ENCODE results near the gene CDK14.

The CDK14 gene

DNA sequence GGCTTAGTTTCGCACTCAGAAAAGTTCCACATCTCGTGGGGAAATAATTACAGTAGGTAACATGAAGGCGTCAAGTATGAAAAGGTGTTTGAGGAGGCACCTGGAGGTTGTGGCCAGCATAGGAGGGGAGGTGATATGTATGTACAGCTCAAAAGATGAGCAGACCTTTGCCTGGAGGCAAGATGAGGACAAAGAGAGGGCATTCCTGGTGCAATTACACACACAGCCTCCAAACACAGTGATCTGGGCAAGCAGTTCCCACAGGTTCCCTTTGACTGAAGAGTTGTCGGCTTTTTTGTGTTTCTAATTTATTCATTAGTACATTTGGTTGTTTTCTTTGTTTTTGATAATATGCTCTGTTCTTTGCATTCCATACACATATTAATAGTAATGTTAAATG lies 46.9 kb downstream of the CDK14 start:
- DNase-seq = no peak

DNA sequence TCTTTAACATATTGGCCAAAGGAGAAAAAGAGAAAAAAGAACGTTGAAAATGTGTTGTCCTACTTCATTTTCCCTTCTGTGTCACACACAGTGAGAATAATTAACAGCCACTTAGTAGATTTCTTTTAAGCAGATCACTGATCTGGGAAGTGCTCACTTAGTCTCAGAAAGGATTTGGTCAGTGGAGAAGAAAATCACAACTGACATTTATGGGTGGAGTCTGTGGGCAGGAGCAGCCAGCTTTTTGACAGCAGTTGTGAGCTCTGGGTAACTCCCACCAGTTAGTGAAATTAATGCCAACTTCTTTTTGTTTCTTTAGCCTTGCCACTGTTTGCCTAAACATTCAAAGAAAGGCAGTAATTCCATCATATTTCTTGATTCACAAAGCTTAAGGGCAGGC lies 49.7 kb downstream of the CDK14 start:
- DNase-seq = no peak

DNA sequence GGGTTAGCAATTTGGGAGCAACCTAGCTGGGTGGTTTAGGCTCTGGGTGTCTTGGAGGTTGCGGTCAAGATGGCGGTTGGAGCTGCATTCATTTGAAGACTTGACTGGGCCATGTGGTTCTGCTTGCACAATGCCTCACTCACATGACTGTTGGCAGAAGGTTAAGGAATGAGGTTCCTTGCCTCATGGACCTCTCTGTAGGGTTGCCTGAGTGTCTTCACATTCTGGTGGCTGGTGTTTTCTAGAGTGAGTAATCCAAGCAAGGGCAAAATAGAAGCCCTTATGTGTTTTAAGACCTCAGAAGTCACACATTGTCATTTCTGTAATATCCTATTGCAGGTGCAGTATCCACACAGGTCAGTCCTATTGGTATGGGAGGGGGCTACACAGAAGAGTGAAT lies 52.0 kb downstream of the CDK14 start:
- peak in 1 of 2 donors; percentile 5 for DNase-seq

DNA sequence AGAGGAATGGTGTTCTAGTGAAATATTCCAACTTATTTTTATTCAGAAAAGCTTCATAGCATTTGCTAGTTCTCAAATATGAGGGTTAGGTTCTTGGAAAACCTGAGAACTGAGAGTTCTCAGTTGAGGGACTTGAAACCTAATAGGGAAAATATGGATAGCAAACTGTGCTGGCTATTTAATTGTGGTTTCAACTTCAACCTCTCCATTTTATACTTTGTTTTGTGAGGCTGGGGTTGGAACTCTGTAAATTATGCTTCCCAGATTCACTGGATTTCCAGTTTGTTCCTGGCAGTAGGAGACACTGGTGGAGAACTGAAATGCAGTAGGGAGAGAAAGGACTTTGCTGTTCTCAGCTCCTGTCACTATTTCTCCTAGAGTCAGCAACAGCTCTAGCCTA lies 52.7 kb downstream of the CDK14 start:
- no peak for DNase-seq

DNA sequence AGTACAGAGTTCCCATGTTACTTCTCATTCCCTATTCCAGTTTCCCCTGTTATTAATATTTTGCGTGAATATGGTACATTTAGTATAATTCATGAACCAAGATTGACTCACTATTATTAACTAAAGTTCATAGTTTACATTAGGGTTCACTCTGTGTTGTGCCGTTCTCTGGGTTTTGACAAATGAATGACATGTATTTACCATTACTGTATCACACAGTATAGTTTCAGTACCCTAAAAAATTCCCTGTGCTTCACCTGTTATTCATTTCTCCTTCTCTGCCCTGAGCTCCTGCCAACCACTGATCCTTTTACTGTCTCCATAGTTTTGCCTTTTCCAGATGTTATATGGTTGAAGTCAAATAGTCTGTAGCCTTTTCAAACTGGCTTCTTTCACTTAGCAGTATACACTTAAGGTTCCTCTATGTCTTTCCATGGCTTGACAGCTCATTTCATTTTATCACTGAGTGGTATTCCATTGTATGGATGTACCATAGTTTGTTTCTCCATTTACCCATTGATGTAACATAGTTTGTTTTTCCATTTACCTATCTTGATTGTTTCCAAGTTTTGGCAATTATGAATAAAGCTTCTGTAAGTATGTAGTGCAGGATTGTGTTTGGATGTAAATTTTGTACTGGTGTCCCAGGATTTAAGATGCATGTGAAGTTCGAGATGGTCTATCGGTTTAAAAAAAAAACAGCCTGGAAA lies 58.8 kb downstream of the CDK14 start:
- no peak for DNase-seq

DNA sequence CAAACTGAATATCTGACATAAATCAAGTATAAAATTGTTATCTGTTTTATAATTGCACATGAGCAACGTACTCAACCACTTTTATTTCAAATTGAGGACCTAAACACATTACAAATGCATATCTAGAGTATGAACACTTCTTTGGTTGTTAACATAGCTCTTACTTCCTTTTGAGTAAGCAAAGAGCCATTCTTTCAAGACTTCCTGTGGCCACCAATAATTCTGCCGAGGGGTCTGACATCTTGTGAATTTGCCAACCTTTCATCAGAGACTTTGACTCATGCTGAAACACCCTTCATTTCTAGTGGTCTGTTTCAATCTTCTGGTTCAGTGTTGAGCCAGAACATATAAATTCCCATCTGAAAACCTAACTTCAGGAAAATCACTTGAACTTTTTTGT lies 59.4 kb downstream of the CDK14 start:
- DNase-seq = no peak

DNA sequence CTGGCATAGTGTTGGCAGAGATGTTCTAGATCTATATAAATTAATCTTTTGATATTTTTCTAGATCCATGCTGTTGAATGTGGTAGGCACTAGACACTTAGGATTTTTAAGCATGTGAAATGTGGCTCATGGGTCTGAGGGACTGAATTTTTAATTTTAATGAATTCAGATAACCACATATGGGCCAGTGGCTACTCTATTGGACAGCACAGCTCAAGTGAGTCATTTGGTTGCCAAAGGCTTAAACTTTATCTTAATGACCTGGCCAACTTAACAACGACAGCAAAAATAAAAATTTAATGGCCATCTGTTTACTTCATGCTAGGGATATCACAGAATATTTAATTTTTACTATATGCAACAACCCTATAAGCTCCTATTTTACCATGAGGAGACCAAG lies 61.4 kb downstream of the CDK14 start:
- no peak for DNase-seq

DNA sequence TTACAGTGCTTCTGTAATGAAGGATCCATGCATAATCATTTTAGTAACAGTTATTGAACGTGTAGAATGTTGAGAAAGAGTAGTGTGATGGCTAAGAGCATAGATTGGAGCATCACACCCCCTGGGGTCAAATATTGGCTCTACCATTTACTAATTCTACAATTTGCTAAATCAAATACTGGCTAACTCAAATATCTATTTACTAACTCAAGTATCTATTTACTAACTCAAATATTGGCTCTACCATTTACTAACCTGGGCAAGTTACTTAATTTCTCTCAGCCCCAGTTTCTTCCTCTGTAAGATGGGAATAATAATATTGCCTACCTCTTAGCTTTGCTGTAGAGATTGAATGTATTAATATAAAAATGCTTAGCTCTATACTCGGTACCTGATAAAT lies 64.0 kb downstream of the CDK14 start:
- DNase-seq = no peak

DNA sequence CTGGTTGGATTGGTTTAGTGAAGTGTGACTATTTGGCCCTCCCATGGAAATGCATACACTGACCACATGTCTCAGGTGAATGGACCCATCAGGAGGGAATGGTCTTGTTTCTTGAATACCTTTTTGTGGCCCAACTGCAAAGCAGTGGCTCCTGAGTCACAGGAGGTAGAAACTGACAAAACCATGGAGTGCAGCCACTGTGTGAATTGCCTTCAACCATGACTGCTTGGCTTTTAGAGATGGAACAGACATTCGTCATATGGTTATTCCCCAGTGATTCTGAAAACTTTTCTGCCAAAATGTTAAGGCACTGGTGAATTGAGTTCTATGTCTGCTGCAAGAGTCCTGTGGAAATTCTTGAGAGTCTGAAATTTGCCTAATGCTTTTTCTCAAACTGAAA lies 64.7 kb downstream of the CDK14 start:
- no peak for DNase-seq

DNA sequence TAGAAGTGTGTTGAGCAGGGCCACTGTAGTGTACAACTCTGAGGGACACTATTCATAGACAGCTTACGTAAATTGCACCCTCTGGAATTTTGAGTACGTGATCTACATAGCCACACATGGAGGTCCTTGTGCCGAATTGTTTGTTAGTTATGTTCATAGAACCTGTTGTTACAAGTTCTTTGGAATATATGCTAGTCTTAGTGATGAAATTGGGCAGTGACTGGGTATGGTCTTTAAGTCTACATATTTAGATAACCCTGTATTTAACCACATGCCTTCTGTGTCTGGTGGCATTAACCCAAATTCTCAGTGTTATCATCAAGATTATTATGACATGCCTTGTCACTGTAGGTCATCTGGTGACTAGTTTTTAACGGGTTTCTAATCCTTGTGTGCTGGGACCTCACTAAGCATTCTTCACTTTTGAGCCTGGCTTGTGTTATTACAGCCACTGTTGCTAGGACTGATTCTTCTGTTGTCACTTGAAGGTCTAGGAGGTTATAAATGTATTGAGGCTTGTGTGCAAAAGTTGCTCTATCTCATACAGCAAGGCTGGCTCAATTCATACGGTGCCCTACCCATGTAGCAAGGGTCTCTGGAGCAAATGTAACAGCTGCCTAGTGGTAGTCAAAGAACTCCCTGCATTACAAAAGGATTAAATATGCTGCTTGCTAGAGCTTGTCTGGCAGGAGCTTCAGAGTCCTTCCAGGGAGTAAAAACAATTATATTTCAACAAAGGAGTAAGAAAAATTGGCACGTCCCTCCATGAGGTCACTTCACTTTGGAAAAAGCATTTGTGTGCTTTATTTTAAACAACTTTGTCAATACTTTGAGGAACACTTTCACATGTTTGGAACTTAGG lies 65.4 kb downstream of the CDK14 start:
- no peak for DNase-seq

DNA sequence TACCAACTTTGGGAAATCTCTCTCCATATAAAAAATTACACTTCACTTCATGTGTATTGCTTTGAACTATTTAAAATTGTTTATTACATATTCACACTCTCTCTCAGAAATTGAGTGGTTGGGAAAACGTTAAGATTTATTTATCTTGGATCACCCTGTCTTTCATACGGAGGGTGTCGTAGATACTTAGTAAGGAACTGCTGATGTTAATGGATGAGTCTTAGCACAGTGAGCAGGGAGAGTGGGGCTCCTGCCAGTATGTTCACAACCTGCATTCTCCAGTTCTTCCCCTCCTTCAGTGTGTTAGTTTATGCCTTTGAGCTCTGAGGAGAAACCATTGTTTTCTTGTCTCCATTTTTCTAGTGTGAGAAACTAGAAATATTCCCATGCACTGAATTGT lies 67.1 kb downstream of the CDK14 start:
- no peak for DNase-seq

DNA sequence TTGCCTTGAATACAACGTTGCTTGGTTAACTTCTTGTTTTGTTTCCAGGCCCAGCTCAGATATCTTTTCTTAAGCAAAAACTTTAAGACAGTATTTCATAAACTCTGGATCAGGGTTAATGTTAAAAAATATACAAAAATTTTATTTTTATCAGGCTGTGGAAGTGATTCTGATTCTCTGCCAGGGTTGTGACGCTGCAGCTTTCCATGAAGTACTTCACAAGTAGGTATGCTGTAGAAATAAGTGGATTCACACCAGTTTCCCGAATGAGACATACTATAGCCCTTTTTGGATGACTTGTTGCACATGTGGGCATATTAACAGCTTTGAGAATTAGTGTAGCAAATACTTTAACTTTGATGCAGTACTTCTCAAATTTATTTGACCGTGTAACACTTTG lies 70.1 kb downstream of the CDK14 start:
- DNase-seq = peak in 1 of 2 donors; percentile 27

DNA sequence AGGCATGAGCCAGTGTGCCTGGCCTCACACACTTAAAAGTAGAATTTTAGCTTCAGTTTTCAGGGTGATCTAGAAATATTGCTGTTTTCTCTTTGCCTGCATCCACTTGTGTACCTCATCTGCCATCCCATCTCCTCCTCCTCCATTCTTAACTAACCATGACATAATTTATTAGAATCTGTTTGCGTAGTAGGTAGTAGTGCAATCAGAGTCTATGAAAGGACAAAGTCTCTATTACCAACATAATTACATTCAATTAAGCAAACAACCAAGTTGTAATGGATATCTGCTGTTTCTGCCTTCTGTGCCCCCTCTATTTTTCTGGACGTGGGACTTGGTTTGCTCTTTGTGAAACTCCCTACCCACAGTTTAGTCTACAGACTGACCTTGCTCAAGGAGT lies 72.9 kb downstream of the CDK14 start:
- no peak for DNase-seq

DNA sequence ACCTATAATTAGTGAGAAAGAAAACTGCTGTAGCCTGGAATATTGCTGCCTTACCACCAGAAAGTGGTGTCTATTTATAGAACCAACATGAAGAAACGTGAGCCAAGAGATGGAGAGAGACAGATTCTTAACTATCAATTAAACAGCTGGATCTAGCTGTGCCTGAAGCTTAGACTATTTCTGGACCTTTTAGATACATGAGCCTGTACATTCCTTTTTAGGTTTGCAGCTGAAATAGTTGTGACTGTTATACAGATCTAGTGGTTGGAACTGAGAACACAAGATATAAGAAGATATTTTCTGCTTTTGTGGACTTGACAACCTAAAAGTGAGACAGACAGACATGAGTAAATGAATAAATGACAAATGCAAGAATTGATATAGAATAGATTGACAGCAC lies 73.4 kb downstream of the CDK14 start:
- no peak for DNase-seq

DNA sequence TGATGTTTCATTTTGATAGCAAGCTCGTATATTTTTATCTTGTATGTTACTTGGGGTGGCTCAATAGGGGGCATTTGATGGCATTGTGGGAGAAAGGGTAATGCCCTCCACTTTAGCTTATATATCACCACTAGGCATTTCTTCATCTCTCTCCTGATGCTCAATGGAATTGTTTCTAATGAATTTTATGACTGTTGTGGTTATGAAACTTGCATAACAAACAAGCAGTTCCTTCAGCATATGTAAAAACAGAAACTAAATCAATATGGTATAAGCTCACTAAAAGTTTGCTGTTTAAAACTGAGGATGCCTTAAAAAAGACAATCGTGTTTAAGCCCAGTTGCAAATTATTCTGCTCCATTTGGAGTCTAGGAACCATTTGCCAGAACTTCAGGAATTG lies 75.5 kb downstream of the CDK14 start:
- no peak for DNase-seq

DNA sequence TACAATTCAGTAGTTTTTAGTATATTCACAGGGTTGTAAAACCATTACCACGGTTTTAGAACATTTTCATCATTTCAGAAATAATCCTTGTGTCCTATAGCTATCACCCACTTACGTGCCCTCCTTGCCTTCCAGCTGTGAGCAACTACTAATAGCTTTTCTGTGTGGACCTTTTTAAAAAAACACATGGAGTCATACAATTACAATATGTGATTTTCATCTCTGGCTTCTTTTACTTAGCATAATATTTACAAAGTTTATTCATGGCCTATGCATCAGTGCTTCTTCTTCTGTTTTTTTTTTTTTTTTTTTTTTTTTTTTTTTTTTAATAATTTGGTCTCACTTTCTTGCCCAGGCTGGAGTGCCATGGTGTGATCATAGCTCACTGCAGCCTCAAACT lies 76.1 kb downstream of the CDK14 start:
- no peak for DNase-seq

DNA sequence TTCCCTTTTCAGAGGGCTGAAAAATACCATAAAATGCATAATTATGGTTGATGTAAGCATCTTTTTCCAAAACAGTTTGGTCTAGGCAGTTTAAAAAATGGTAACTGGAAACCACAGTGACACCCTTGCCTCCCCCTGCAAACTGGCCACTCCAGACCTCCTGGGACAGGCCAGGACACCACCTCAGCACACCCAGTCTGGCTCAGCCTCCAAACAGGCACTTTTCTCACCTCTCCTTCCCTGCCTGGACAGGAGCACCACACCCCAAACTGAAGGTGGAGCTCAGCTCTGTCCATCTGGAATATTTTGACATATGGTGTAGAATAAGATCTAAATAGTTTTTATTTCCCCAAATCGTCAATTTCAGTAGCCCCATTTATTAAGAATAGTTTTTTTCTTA lies 78.5 kb downstream of the CDK14 start:
- no peak for DNase-seq

DNA sequence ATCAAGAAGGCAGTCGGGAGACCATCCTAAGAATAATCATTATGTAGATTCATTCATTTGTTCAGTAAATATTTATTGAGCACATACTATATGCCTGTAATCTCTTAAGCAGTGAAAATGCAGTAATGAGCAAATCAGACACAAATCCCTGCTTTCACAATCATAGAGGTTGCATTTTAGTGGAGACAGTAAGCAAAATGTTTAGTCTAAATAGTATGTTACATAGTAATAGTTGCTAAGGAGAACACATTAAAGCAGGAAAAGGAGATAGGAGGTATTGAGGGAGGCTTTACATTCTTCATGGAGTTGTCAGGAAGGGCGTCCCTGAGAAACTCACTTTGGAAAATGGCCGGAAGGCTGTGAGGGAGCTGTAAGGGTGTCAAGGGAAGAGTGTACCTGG lies 79.9 kb downstream of the CDK14 start:
- no peak for DNase-seq

DNA sequence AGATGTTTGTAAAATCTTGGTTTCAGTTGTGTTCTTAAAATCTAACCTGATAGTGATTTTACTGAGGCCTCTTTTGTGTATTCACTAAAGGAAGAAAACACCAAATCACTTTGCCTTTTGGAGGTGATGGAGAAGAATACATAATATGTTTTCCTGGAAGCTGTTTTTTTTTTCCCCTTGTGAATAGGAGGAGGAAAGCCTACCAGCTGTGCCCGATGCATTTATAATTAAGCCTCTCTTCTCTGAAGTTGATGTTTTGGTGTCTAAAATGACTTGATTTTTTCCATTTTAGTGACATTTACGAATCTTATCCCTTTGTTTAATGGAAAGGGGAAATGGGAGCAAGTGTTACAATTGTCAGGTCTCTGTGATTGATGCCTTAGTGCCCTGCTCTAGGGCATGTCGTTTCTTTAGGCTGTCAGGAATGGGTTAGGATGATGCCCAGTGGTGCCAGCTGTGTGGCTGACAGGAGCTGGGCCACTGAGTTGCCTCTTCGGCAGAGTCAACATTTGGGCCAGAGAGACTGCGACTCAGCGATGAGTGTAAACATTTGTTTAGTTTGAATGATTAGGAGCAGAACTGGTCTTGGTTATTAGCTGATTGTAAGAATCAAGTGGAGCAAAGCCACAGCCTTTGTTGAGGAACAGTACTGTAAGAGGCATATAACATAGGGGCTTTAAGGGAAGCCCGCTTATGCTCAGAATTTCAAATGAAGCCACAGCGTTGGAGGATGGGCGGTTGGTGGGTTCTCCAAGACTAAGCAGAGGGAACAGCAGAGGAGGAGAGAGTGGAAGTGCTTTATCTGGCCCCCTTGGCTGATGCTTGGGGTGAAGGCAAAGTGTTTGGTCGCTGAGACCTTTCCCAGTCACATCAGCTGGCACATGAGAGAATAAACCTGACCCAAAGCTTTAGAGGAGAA lies 81.6 kb downstream of the CDK14 start:
- no peak for DNase-seq

DNA sequence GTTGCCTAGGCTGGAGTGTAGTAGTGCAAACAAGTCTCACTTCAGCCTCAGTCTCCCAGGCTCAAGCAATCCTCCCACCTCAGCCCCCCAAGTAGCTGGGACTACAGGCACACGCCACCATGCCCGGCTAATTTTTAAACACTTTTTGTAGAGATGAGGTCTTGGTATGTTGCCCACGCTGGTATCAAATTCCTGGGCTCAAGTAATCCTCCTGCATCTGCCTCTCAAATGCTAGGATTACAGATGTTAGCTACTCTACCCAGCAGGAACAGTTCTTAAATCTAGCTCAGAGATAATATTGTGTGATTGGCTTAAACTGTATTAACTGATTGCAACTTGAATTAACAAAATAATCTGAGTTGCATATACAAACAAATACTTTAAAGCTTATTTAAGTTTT lies 82.9 kb downstream of the CDK14 start:
- no peak for DNase-seq

DNA sequence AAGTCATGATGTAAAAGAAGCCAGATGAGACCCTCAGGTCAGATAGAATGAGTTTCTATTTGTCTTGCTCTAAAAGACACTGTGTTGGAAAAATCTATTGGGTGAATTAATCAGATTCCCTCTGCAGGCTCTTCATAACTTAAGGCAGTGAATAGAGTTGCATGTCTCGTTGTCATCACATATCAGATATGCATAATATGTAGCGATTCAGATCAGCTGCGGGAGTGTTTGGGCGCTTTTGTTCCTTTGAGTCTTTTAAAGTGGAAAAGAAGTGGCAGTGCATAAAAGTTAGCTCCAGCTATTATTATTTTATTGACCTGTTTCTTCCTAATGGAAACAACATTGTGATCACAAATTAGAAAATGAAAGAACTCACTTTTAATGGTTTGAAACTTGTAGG lies 84.4 kb downstream of the CDK14 start:
- DNase-seq = no peak

DNA sequence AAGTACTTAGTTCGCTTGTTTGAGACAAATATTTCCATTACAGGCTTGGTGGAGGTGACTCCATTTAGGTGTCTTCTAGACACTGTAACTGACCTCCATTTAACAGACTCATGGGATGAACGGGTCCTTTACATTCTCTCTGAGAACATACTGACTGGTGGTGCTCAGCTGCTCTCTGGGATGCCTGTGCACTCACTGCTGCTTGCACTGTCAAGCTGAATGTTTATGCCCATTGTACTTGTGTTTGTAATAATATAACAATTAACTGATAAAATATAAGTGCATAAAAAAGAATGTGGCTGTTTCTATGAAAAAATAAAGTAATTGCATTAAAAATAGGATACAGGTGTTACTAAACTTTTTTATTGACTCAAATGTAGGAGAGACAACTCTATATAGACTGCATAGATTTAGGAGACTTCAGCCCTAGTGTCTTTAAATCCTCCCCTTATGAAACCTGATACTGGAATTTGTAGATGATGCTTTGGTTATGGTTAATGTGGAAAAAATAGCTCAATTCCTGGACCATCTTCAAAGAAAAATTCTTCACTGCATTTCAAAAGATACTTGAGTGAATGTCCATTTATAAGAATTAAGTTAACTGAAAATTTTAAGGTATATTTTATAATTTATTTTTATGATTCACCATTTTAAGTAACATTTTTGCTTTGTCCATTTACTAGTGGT lies 85.4 kb downstream of the CDK14 start:
- no peak for DNase-seq

DNA sequence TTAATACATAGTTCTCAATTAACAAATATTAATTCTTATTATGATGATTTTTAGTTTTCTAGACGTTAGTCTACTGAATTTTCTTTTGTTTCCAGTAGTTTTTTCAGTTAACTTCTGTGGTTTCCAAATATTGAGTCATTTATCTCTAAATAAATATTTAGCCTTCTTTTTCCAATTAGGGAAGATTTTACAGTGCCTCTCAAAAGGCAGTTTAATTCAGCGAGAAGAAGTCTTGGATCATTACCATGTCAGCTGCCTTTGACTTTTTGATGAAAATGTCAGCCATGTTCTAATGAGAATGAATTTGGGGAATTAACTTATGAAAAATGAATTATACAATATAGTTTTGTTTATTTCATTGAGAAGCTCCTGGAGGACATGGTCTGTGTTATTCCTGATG lies 90.0 kb downstream of the CDK14 start:
- no peak for DNase-seq
